GM12865 (cell line): ENCODE measurements around the gene WASF3.

Experiments
- DNase-seq: peaks from one replicate; pipeline ENCODE4 v3.0.0; 2010; ENCODE audit warnings: low read depth
- H3K4me3 ChIP-seq: 2 replicates; pipeline ENCODE4 v1.5.1; 2011; ENCODE audit warnings: mild to moderate bottlenecking, low read depth, low read length, control low read depth
- CTCF ChIP-seq: IDR thresholded peaks from 2 replicates; pipeline ENCODE4 v1.5.1; 2011; ENCODE audit warnings: low read length, control low read depth, low read depth, inconsistent platforms; ENCODE audit not compliant: insufficient read depth; ENCODE audit errors: missing control alignments

Gene WASF3

GRCh38 chr13:26534036-26534726, 23.3 kb upstream of the WASF3 start:
- DNase-seq: no peak
- no peak for TF ChIP-seq CTCF
- H3K4me3 ChIP-seq: no peak overlapping the region

- no peak overlapping the region for H3K4me3 ChIP-seq
- no peak for TF ChIP-seq CTCF
- DNase-seq: no peak
These were observed 18.8 kb upstream of the WASF3 start for GRCh38 chr13:26538363-26539317.

- H3K4me3 ChIP-seq: no peak overlapping the region
- no peak for TF ChIP-seq CTCF
- DNase-seq: no peak
These were observed 17.7 kb upstream of the WASF3 start for GRCh38 chr13:26539738-26540292.

GRCh38 chr13:26540334-26540733, 17.1 kb upstream of the WASF3 start:
- no peak for TF ChIP-seq CTCF
- DNase-seq: no peak

GRCh38 chr13:26541041-26541440, 16.4 kb upstream of the WASF3 start:
- DNase-seq: no peak
- H3K4me3 ChIP-seq: no peak overlapping the region

More at GRCh38 chr13:26540334-26540733, 17.1 kb upstream of the WASF3 start:
- no peak overlapping the region for H3K4me3 ChIP-seq

More at GRCh38 chr13:26541041-26541440, 16.4 kb upstream of the WASF3 start:
- no peak for TF ChIP-seq CTCF
